ENCODE data around the gene TRPM6.
"Not testable (repeated sequence)": the region's sequence is repeated elsewhere in the genome, so short reads cannot be mapped to it uniquely, and the experiment has no call there.

The TRPM6 gene

DNA sequence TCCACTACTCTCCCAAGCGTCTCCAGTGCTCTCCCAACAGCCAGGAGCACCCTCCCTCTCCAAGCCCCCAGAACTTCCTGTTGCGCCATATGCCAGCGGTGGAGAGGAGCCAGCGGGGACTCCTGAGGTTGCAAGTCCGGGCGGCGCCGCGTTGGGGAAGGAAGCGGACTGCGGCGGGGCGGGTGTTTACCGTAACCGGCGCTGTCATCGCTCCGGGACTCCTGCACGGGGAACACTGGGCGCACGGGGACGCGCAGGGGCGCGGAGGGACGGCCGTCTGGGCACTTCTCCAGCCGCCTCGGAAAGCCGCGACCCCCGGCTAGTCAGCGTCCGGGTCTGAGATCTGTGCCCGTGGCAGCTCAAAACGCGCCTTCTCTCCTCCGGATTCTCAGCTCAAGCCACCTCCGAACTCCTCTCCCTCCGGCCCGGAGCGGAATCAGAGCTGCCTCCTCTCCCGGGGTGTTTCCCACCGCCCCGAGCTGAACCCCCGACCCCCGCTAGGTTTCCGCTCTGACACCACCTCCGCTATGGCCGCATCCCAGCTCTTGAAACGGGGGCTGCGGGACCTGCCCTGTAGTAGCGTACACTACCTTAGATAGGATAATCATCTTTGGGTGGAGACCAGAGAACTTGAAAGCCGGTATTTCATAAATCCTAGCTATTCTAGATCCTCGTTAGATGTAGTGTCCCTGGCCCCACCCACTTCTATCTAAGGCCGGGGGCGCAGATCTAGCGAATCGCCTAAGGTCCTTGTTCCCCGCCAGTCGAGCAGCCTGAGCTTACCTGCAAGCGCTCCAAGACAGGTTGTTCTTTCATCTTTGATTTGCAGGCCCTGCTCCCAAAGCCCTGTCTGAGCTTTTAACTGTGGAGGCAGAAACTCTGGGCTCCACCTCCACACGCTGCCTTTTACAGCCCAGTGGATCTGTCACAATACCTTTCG is at the start of gene TRPM6:
Gene TRPM6 (minus strand): TSS at position 881 of the 940 bp plus-strand sequence. CDS start 65 bp downstream, at position 816.
- peak; percentile 77 for DNase-seq

GRCh38 chr9:74935008-74935407 is 47.3 kb upstream of the TRPM6 start:
- peak; percentile 14 for DNase-seq

DNA sequence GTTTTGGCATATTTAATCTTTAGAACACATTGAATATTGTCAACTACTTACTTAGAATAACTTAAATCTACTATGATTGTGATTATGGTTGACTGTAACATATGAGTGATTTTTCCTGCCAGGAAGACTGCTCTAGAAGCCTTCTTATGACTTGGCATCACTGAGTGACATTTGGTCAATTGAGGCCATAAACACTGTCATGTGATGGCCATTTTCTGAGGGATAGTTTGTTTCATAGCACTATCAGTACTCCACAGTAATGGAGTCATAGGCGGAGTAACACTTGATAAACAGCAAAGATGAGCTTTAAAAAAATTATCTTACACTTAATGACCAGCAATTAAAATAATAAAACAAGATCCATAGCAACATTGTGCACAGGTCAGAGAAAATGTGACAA is 34.0 kb upstream of the TRPM6 start:
- DNase-seq, result no peak

DNA sequence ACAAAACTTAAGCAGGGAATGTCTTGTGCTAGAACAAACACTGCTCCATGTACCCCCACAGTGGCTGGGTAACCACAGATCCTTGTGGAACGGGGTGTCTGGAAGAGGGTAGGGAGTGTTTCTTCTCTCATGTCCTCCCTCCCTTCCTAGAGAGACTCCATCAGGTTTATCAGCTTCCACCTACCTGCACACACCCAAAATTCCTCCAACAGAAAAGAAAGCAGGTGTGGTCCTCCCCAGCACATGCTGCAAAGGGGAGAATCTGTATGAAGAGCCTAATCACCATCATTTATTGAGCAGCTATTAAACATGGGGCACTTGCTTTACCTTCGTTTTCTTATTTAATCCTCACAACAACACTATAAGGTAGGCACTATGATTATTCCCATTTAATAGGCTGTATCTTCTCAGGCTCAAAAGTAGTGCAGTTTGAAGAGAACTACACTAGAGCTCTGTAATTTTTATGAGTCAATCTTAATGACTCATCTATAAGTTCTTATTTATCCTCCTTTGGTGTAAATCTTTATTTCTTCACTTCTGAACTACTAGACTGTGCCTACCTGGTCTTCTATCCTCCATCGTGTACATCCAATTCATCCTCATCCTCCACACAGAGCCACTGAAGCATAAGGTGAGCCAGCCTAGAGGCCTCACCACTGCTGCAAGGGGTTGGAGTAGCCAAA is 33.4 kb upstream of the TRPM6 start:
- no peak for DNase-seq

DNA sequence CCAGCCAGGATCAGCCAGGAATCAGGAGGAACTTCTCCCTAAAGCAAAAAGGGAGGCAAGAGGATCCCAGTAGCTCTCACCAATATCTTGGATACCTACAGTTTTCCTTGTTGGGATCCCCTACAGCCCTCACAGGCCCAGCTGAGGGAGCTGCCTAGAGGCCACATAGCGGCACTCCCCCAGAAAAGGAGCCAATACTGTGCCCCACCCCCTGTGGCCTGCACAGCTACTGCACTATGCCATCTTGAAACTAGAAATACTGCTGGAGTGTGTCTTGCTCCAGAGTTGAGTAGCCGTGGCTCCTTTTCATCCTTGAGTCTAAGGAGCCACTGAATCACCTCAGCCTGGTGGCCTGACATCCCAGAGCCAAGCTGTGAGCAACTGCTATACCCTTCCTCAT is 22.3 kb upstream of the TRPM6 start:
- DNase-seq, result no peak

- no peak for DNase-seq
These were observed 20.9 kb upstream of the TRPM6 start for GRCh38 chr9:74908665-74909064.

GRCh38 chr9:74907085-74907484 is 19.4 kb upstream of the TRPM6 start:
- DNase-seq, result no peak

GRCh38 chr9:74901001-74901400 is 13.3 kb upstream of the TRPM6 start:
- DNase-seq, result no peak

DNA sequence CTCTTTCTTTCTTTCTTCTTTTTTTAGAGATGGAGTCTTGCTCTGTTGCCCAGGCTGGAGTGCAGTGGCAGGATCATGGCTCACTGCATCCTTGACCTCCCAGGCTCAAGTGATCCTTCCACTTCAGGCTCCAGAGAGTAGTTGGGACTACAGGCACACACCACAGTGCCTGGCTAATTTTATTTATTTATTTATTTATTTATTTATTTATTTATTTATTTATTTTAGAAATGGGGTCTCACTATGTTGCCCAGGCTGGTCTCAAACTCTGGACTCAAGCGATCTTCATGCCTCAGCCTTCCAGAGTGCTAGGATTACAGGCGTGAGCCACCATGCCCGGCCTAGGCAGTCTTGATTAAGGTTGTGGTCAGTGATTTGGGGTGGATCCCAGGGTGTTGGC is 728 bp upstream of the TRPM6 start:
- not testable (repeated sequence) for DNase-seq

DNA sequence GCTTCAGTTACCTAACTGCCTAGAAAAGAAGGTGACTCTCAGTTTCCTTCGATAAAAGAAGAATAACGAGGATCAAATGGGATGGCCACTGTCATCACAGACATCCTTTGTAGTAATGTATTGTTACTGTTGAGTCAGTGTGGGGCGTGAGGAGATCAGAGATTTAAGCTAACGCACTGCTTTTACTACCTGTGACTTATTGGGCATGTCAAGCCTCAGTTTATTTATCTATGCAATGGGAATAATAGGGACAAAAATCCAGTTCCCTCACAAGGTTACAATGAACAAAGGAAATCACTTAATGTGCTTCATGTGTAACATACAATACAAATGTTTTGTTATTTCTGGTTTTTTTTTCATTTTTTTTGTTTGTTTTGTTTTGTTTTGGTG is 255 bp upstream of the TRPM6 start:
- DNase-seq, result no peak

DNA sequence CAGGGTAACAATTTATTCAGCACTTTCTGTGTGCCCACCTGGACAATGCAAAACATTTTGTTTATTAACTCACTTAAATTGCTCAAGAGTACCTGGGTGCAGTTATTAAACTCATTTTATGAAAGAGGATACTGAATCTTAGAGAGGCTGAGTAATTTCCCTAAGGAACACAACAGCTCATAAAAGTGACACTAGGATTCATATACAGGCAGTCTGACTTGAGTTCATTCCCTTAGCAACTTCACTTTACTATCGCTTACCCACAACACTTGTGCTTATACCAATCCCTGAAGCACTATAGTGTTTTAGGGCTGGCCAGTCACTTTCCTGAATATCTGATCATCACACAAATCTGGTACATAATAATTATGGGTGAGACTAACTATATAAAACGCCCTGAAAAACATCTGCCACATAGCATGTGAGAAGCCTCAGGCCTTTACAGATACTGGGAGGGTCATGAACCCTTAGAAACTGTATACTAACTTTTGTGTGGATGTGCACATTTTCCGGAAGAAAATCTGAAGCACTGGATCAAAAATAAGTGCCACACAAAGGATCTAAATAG is 11.3 kb downstream of the TRPM6 start:
- DNase-seq, result no peak

DNA sequence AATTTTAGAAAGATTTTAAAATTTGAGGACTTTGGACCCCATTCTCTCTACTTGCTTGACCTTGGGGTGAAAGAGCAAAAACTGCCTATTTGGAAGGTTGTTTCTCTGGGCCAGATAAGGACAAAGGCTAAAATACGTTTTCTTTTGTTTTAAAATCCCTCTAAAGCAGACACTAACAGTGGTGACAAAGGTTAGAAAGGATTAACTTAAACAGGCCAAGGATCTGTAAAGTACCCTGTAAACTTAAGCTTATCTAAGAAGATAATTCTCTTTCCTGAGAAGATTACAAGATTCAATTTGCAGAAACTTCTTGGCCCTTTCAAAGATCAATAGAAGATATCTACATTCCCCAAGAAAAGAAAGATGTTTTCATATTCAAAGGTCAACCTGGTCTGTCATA is 12.1 kb downstream of the TRPM6 start:
- DNase-seq, result no peak

GRCh38 chr9:74874220-74874619 is 13.5 kb downstream of the TRPM6 start:
- DNase-seq, result no peak

DNA sequence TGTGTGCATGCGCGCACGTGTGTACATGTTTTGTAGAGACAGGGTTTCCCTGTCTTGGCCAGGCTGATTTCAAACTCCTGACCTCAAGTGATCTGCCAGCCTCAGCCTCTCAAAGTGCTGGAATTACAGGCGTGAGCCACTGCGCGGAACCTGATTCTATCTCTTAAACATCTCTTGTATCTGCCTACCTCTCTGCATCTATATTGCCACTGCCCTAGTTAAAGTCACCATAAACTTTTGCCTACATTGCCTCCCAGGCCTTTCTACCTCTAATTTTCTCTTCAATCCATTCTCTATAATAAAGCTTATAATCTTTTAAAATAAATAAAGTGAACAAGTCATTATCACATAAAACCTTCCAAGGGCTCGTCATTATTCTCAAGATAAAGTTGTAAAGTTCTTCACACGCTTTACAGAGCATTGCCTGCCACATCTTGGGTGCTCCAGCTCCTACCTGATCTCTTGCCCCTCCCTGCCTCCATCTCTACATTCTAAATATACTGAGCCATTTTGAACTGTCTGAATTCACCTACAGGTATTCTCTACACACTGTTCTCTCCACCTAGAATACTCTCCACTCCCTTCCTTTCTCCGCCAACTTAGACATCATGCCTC is 15.0 kb downstream of the TRPM6 start:
- DNase-seq, result no peak

- DNase-seq, result no peak
These were observed 20.2 kb downstream of the TRPM6 start for GRCh38 chr9:74867483-74867882.

DNA sequence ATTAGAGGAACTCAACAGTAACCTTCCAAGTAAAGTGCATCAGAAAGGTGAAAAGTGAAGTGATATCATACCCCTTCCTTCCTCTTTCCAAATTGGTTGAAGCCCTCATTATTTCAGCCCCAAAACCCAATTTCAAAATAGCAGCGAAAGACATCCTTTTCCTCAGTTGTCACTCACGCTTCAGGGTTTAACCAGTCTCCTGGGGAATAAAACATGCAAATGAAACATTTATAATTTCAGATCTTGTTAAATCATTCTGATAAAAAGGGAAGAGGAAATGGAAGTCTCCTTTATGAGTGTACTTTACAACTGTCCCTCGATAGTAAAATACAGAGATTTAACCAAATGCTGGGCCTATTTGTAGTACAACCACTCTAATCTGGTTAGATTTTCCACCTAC is 22.5 kb downstream of the TRPM6 start:
- no peak for DNase-seq

DNA sequence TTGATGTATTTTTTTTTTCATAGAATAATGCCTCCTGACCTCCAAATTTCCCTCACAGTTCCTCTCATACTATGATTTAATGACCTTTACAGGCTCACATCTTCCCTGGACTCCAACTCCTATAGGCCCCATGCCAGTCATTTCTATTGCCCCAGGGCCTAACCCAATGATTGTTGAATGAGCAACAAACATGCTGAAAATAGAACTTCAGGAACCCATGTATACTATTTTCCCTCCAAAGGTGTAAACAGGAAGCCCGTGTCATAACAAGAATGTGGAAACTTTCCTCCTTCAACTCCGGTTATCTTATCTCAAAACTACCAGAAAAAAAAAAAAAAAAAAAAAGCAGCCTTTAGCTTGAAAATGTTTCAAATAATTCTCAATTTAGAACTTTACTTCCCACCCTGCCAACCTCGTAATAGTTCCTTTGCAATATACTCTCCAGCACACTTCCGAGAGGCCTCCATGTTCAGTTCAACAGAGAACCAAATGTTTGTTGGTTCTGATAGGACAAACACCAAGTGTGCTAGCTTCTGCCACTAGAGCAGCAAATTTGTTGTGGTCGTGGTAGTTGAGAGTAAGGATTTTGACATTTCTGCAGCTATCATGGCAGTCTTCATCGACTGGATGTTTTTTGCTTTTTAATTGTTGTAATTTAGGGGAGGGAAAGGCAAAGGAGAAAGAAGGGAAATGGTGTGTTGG is 25.8 kb downstream of the TRPM6 start:
- no peak for DNase-seq

- no peak for DNase-seq
These were observed 26.6 kb downstream of the TRPM6 start for GRCh38 chr9:74861071-74861470.

- not testable (repeated sequence) for DNase-seq
These were observed 27.5 kb downstream of the TRPM6 start for GRCh38 chr9:74860247-74860646.

DNA sequence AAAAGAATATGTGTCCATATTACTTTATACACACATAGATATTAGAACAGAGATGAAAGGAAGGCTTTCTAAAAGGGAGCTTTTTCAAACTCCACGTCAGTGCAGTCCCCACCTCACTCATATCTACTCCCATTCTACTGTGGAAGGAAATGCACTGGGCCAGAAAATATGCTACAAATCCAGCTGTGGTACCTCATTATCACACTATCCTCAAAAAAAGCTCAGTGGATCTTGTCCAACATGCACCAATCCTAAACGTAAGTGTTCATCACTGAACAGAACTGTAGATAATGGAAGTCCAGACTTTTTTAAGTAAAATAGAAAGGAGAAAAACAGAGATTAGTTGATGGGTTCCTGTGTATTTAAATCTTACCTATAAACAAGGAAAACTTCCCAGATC is 27.9 kb downstream of the TRPM6 start:
- DNase-seq, result no peak

GRCh38 chr9:74858751-74859414 is 28.8 kb downstream of the TRPM6 start:
- no peak for DNase-seq

- no peak for DNase-seq
These were observed 30.7 kb downstream of the TRPM6 start for GRCh38 chr9:74856989-74857388.

Measured in fibroblast of skin of right quadriceps (primary cell).